Inferior parietal cortex (tissue), 1 donor: ENCODE measurements around the gene PCSK2.

Experiments used
- DNase-seq: peaks from one replicate; pipeline ENCODE4 v3.0.0-alpha.2; 2016; ENCODE audit errors: extremely low spot score

The PCSK2 gene

DNA sequence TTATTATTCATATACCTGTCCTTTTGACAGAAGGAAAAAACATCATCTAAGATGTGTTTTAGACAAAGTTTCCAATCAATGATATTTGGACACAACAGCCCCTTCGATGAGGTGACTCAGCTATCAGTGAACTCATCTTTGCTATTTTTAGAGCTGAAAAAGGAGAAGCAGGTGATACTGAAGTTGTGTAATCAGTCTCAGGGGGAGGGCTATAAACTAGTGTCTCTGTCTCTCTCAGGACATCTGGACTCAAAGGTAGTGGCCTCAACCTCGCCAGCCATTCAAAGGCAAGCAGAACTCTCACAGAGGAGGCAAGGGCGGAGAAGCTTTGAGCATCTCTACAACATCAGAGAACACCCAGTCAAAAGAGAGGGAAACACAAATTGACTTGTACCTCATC, 168.9 kb downstream of the PCSK2 start:
- no peak for DNase-seq

DNA sequence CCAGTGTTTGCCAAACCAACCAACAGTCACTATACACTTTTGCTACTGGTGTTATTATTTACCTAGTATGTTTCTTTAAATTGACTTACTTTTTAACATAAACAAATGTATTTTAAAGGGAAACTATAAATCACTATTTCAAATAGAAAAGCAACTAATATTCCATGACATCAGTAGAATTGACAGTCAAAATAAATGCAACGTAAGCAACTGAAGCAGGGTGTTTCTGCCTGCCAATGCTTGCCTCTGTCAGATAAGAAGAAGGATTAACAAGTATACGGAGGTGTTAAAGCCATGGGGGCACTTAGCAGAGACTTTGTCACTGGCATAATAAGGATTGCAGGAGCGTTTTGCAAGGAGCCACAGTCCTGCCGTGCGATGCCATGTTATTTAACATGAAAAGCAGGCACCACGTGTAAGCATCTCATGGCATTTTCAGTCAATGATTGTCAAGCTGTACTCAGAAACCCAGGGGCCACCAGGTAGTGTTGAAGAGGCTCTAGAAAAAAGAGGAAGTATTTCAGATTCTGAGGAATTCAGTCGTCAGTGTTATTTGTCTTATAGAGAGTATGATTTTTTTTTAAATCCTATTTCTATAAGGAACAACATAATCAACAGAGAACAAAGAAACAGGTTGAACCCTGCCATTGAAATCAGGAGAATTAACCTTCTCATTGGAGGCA, 172.6 kb downstream of the PCSK2 start:
- no peak for DNase-seq

GRCh38 chr20:17403461-17403860, 176.6 kb downstream of the PCSK2 start:
- no peak for DNase-seq

- no peak for DNase-seq
Measured at GRCh38 chr20:17406051-17406590, 179.3 kb downstream of the PCSK2 start.

GRCh38 chr20:17407550-17407949, 180.7 kb downstream of the PCSK2 start:
- DNase-seq, result no peak

DNA sequence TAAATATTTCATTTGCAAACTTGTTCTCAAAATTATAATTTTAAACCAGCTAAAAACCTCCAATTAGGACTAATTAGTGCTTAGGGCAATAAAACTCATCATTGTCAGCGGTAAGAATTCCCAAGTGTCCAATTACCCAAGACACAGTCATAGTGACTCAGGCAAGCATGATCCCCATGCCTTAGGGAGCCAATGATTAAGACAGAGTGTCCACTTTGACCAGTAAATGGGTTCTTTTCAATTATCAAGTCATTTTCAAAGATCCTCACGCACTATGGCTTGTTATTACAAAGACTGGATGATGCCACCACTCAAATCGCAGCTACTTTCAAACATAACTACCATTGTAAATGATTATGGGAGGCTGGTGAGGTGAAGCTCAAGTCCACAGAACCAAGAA, 190.4 kb downstream of the PCSK2 start:
- DNase-seq, result no peak

DNA sequence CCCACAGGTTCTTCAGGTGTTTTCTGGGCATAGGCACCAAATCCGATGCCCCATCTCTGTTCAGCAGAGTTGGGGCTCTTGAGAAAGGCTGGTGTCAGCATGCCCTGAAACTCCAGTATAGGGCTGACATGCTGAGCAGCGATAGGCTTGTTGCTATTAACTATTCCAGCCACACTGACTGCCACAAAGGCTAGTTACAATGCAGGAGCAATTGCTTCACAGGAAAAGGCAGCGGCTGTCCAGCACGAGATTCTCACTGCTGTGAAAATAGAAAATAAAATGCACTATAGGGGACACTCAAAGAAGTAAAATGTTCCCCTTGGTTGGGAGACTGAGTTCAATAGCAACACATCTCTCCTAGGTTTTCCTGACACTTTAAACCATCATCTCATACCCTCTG, 191.9 kb downstream of the PCSK2 start:
- DNase-seq, result no peak

DNA sequence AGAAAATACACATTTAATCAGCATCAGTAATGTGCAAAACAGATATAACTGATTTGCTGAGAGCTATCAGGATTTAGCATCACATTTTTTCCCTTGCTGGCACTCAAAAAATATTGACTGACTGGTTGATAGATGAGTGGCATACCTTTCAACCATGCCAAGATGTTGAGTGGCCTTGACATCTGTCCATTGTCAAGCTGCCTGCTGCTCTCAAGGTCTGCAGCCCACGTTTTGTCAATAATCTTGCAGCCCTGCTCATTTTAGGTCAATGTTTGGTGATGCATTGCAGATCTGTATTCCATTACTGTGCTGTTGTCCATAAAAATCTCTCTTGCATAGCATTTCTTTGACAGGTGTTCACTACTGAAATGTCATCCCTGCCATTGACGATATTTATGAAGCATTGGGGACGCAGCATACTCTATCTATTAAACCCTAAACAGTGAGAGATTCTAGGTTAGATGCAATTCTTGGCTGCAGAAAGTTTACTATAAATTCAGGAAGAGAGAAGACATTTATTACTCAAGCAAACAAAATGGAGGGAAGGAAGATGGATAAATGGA, 192.7 kb downstream of the PCSK2 start:
- DNase-seq, result no peak

DNA sequence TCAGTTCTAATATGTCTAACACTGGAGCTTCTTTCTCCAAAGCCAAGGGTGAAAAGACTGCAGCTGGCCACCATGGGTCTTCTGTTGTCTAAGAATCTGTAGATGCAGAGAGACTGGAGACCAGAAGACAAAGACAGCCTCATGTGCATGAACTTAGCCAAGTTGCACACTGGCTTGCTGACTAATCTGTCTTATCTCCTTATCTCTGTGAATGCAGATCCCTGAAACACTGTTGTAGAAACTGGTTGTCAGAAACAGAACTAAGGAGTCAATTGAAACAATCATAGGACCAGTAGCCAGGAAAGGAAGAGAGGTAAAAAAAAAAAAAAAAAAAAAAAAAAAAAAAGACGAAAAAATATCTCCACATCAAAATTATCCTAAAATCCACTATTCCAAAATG, 194.7 kb downstream of the PCSK2 start:
- no peak for DNase-seq

GRCh38 chr20:17423782-17424181, 196.9 kb downstream of the PCSK2 start:
- DNase-seq, result no peak

- no peak for DNase-seq
Measured at GRCh38 chr20:17427638-17428037, 200.8 kb downstream of the PCSK2 start.

DNA sequence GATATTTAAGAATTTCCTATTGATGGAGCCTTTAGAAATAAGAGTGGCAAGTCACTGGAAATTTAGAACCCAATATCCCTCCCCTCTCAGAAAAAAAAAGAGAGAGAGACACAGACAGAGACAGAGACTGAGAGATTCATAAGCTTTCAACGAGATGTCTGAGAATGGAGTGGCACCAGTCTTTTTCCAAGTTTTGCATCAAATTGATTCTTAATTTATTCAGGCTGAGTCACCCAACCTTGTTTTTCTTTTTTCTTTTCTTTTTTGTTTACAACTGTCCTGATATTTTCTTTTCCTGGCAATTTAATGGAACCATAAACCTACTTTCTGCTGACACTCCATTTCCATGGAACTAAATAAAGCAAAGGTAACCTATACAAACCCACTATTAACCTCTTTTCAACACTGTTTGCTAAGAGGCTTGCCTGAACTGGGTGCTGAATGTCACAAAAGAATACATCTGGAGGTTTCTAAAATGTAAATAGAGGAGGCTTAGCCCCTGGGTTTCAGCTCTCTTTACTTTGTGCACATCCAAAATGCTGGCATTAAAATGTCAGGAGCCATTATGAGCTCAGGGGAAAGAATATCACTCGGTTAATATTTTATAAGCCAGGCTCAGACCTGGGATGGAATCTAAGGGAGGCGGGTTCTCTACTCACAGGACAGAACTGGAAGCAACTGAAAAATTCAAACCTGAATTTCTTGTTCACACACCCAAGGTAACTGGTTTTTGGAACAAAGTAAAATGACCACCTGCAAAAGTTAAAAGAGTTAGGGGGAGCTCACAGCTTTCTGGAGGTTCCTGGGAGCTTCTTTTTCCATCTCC, 203.5 kb downstream of the PCSK2 start:
- no peak for DNase-seq

GRCh38 chr20:17431621-17432364, 205.0 kb downstream of the PCSK2 start:
- peak; percentile 91 for DNase-seq

GRCh38 chr20:17436664-17437063, 209.8 kb downstream of the PCSK2 start:
- no peak for DNase-seq

GRCh38 chr20:17437251-17437650, 210.4 kb downstream of the PCSK2 start:
- no peak for DNase-seq

DNA sequence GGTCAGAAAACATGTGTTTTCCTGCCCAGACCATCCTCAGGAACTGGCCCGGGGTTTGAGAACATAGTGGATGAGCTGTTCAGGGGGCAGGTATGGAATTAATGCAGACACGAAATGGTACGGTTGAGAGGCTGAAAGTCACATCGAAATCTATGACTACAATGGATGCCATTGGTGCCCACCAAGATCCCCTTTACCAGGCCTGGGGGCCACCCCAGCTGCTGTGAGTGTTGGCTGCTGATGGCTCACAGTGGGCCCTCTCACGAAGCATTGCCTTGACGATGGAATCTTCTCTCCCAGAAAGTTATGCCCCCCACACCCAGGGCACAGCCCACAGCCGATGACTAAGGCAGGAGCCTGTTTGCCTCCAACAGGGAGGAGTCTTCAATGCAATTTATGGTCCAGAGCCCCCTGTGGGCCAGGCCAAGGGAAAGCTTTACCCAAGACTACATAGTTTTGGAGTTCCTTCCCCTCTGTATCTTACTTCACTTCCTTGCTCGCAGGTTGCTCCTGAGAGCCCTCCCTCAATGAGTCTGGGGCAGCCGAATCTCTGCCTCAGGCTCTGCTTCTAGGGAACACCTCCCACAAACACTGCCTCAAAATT, 211.7 kb downstream of the PCSK2 start:
- no peak for DNase-seq

- DNase-seq, result no peak
Measured at GRCh38 chr20:17439616-17440296, 212.9 kb downstream of the PCSK2 start.

DNA sequence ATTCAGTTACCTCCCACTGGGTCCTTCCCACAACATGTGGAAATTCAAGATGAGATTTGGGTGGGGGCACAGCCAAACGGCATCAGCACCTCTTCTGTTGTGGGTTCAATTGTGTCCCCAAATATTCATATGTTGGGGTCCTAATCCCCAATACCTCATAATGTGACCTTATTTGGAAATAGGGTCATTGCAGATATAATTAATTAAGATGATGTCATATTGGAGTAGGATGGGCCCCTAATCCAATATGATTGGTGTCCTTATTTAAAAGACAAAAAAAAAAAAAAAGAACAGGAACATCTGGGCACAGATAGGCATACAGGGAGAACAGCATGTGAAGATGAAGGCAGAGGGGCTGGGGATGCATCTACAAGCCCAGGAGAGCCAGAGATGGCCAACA, 214.9 kb downstream of the PCSK2 start:
- DNase-seq, result no peak

DNA sequence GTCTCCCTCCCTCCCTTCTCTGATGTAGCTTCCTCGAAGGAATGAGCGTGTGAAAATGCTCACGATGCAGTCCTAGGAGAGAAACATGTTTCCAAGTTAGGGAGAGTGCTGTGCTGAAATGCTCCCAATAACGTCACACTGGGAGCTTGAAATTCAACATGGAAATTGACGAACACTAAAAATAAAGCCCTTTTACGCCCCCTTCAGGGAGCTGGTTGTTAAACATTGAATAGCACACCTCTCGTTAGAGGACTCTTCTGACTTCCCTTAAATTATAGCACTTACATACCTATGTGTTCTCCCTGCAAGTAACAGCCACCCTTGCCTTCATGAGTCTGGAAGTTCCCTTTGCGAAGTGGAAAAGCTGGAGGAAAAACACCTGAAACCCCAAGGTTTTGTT, 215.7 kb downstream of the PCSK2 start:
- no peak for DNase-seq

DNA sequence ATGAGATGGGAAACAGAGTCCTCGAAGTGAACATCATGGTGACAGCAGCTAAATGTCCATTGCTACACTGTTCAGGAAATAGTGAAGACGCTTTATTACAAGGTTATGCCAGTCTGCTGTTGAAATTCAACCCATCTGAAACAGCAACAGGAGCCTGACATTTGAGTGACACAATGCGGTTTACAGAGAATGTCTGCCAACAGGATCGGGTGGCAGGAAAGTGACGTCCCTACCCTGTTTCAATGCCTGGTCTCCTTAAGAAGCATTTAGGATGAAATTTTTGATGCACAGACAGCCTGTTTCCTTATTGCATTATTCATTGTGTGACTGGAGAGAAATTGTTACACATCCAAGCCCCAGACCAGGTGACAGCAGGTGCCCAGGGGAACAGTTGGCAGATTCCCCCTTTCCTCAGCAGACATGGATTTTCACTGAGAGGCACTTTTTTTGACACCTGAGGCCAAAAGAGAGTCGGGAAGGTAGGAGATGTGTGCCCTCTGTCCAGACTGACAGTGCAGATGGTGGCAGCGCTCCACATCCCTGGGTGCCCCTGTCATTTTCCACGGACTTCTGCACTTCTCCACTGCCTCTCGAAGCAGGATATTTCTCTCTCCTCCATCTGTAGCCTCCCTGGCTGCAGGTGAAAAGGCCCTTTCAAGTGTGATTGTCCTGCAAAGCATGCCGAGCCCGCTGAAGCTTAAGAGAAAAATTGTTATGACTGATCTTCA, 216.5 kb downstream of the PCSK2 start:
- no peak for DNase-seq
